ENCODE data around the gene AOPEP.
A peak's percentile ranks its signal among the peaks of the same experiment; 100 is the strongest.

AOPEP gene

GRCh38 chr9:95116808-95117204 is 390.3 kb downstream of the AOPEP start:
- DNase-seq (ENCODE audit: low read depth), result no peak

GRCh38 chr9:95118596-95118995 is 392.1 kb downstream of the AOPEP start:
- DNase-seq (ENCODE audit: low read depth), result no peak

- DNase-seq (ENCODE audit: low read depth), result no peak
Measured at GRCh38 chr9:95120781-95121370, 394.4 kb downstream of the AOPEP start.

- DNase-seq (ENCODE audit: low read depth), result no peak
Measured at GRCh38 chr9:95124582-95125367, 398.3 kb downstream of the AOPEP start.

GRCh38 chr9:95125652-95126051 is 399.2 kb downstream of the AOPEP start:
- DNase-seq (ENCODE audit: low read depth), result no peak

GRCh38 chr9:95126739-95127138 is 400.2 kb downstream of the AOPEP start:
- no peak for DNase-seq (ENCODE audit: low read depth)

GRCh38 chr9:95127249-95128176 is 401.0 kb downstream of the AOPEP start:
- peak; percentile 30 for DNase-seq (ENCODE audit: low read depth)

GRCh38 chr9:95128177-95128524 is 401.7 kb downstream of the AOPEP start:
- no peak for DNase-seq (ENCODE audit: low read depth)

- DNase-seq (ENCODE audit: low read depth), result no peak
Measured at GRCh38 chr9:95129476-95130291, 403.2 kb downstream of the AOPEP start.

GRCh38 chr9:95130484-95130883 is 404.0 kb downstream of the AOPEP start:
- no peak for DNase-seq (ENCODE audit: low read depth)

- DNase-seq (ENCODE audit: low read depth), result no peak
Measured at GRCh38 chr9:95131023-95131943, 404.8 kb downstream of the AOPEP start.

GRCh38 chr9:95132366-95133324 is 406.1 kb downstream of the AOPEP start:
- no peak for DNase-seq (ENCODE audit: low read depth)

- DNase-seq (ENCODE audit: low read depth), result no peak
Measured at GRCh38 chr9:95133325-95133705, 406.8 kb downstream of the AOPEP start.

- no peak for DNase-seq (ENCODE audit: low read depth)
Measured at GRCh38 chr9:95134457-95134881, 408.0 kb downstream of the AOPEP start.

- DNase-seq (ENCODE audit: low read depth), result no peak
Measured at GRCh38 chr9:95135756-95136155, 409.3 kb downstream of the AOPEP start.
